Limb (tissue), 2 donors: ENCODE results near the gene TMEM190.

Experiments
- DNase-seq, 2 donors: peaks; one replicate each; pipeline ENCODE4 v3.0.0-alpha.2; 2016; ENCODE audit errors: extremely low spot score in 2 of 2

The TMEM190 gene

GRCh38 chr19:55369653-55370304 is 6.8 kb upstream of the TMEM190 start:
- no peak for DNase-seq

GRCh38 chr19:55370305-55370988 is 6.2 kb upstream of the TMEM190 start, which contains the start of gene IL11:
Gene IL11 (minus strand): TSS chr19:55370463. CDS start chr19:55370310, 153 bp downstream.
- no peak for DNase-seq

GRCh38 chr19:55372316-55373081 is 4.1 kb upstream of the TMEM190 start:
- no peak for DNase-seq

GRCh38 chr19:55373306-55373992 is 3.2 kb upstream of the TMEM190 start:
- DNase-seq = no peak

- no peak for DNase-seq
Observed at GRCh38 chr19:55373993-55374757, 2.5 kb upstream of the TMEM190 start.

GRCh38 chr19:55377356-55378131 is 918 bp downstream of the TMEM190 start:
- DNase-seq = peak in 1 of 2 donors; percentile 63

GRCh38 chr19:55379174-55379573 is 2.5 kb downstream of the TMEM190 start:
- peak; percentile 68 to 69 for DNase-seq

GRCh38 chr19:55382013-55382412 is 5.4 kb downstream of the TMEM190 start:
- no peak for DNase-seq

- no peak for DNase-seq
Observed at GRCh38 chr19:55382522-55383054, 6.0 kb downstream of the TMEM190 start.

GRCh38 chr19:55383279-55384130 is 6.9 kb downstream of the TMEM190 start:
- DNase-seq = peak; percentile 50 to 71

- DNase-seq = no peak
Observed at GRCh38 chr19:55384131-55384919, 7.7 kb downstream of the TMEM190 start, which contains the start of gene TMEM238. Gene TMEM238 (minus strand): TSS chr19:55384292. CDS start chr19:55384259, 33 bp downstream.

- DNase-seq = peak; percentile 94 to 96
Observed at GRCh38 chr19:55384920-55385723, 8.5 kb downstream of the TMEM190 start.

- DNase-seq = peak; percentile 98 to 99
Observed at GRCh38 chr19:55385724-55386492, 9.3 kb downstream of the TMEM190 start, which contains the start of gene RPL28. Gene RPL28 (plus strand): TSS chr19:55385932. CDS start chr19:55386358, 426 bp downstream.

GRCh38 chr19:55386493-55386971 is 9.9 kb downstream of the TMEM190 start:
- no peak for DNase-seq

- DNase-seq = no peak
Observed at GRCh38 chr19:55387736-55388497, 11.3 kb downstream of the TMEM190 start.
